Lung (tissue), 12 donors: ENCODE data around the gene GPS1. TPM values are rescaled to one million over a fixed set of nuclear protein-coding genes. Genes with fewer than 3 reads are reported as not detected.

Experiments
- ATAC-seq: fragments of 200-7000 bp; cut with Tn5 transposase; one replicate; pipeline ENCODE4 v1.9.1; 2020; ENCODE audit warnings: moderate number of reproducible peaks; ENCODE audit not compliant: insufficient read depth, low FRiP score
- DNase-seq, 3 donors: peaks; one replicate each; pipeline ENCODE4 v3.0.0-alpha.2; 2013 to 2017
- H3K27ac ChIP-seq, 2 donors: one replicate each; pipeline ENCODE4 v1.5.1; 2013; ENCODE audit warnings: mild to moderate bottlenecking in 2 of 2, moderate library complexity in 2 of 2, control low read depth in 1 of 2, inconsistent platforms in 1 of 2, low read depth in 1 of 2, low read length in 1 of 2
- H3K27me3 ChIP-seq, 3 donors: one replicate each; pipeline ENCODE4 v1.5.1; 2013; ENCODE audit warnings: low read length in 2 of 3; ENCODE audit not compliant: control insufficient read depth in 3 of 3, insufficient read depth in 3 of 3
- H3K36me3 ChIP-seq, 4 donors: one replicate each; pipeline ENCODE4 v1.5.1; 2013; ENCODE audit warnings: low read length in 4 of 4, mild to moderate bottlenecking in 1 of 4, moderate library complexity in 1 of 4; ENCODE audit not compliant: control insufficient read depth in 4 of 4, insufficient read depth in 4 of 4
- H3K4me1 ChIP-seq, 5 donors: one replicate each; pipeline ENCODE4 v1.5.1; 2013; ENCODE audit warnings: low read length in 5 of 5, mild to moderate bottlenecking in 2 of 5, moderate library complexity in 1 of 5; ENCODE audit not compliant: control insufficient read depth in 5 of 5, insufficient read depth in 5 of 5
- H3K4me3 ChIP-seq: one replicate; pipeline ENCODE4 v1.5.1; 2013; ENCODE audit warnings: mild to moderate bottlenecking, control low read depth, moderate library complexity
- H3K9ac ChIP-seq, 2 donors: one replicate each; pipeline ENCODE4 v1.5.1; 2013; ENCODE audit warnings: low read length in 2 of 2, control low read depth in 1 of 2; ENCODE audit not compliant: insufficient read depth in 1 of 2
- H3K9me3 ChIP-seq, 4 donors: one replicate each; pipeline ENCODE4 v1.5.1; 2013; ENCODE audit warnings: low read length in 3 of 4, mild to moderate bottlenecking in 1 of 4, moderate library complexity in 1 of 4; ENCODE audit not compliant: control insufficient read depth in 4 of 4, insufficient read depth in 3 of 4
- WGBS, 2 donors: extraction: QIAGEN DNeasy Blood & Tissue Kit; methylation state at CpG; one replicate each; pipeline ENCODE4 v1.1.7; 2013; 5-methylcytosine and 5-hydroxymethylcytosine counted together
- polyA plus RNA-seq, 2 donors: library from polyadenylated mRNA; stranded (reverse); fragments of 200-250 nt; gene quantifications; one replicate each; pipeline ENCODE4 v1.2.1, GENCODE V29; 2013
- total RNA-seq, 2 donors: library from RNA; depleted of rRNA in 1 of 2; stranded (reverse); fragments of >200 nt in 1 of 2; gene quantifications; one replicate each; pipeline ENCODE4 v1.2.1, GENCODE V29; 2014 to 2021
- TF ChIP-seq, protein P1 (sequence below): IDR thresholded peaks from 2 replicates; pipeline ENCODE4 v1.5.1; 2012; ENCODE audit warnings: mild to moderate bottlenecking; ENCODE audit errors: control extremely low read depth, extremely low read depth
- donor health status: control.
- donor health status: control.
- donor health status: Bipolar disorder and iron deficiency.
- donor health status: healthy.
- donor health status: DM: yes; HTN: yes; CAD: no.

GPS1 gene
- total and polyA plus RNA-seq, 4 donors = 71.0 to 102 (median 89.4) TPM

DNA sequence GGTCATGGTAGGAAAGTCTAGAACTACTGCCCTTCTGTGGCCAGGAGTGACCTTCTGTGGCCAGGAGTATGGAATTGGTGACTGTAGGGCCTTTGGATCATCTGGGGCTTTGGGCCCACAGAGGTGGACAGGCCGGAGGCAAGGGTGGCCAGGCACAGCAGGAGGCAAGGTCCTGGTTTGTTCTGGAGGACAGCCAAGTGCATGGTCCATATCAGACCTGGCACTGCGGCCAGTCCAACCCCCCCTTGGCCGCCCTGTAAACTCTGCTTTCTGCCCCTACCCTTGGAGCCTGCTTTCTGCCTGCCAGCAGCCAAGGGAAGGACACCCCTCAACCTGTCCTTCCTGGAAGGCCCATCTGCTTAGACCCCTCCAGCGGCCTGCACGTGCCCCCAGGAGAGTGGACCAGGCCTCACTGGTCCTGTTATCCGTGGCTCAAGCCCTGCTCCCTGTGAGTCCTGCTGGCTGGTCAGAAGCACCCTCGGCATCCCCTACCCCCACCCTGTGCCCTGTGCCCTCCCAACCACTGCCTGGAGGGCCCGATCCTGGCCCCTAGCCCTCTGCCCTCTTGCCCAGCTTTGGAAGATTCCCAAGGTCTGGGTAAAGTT, 11.9 kb upstream of the GPS1 start:
- TF ChIP-seq, protein P1, sequence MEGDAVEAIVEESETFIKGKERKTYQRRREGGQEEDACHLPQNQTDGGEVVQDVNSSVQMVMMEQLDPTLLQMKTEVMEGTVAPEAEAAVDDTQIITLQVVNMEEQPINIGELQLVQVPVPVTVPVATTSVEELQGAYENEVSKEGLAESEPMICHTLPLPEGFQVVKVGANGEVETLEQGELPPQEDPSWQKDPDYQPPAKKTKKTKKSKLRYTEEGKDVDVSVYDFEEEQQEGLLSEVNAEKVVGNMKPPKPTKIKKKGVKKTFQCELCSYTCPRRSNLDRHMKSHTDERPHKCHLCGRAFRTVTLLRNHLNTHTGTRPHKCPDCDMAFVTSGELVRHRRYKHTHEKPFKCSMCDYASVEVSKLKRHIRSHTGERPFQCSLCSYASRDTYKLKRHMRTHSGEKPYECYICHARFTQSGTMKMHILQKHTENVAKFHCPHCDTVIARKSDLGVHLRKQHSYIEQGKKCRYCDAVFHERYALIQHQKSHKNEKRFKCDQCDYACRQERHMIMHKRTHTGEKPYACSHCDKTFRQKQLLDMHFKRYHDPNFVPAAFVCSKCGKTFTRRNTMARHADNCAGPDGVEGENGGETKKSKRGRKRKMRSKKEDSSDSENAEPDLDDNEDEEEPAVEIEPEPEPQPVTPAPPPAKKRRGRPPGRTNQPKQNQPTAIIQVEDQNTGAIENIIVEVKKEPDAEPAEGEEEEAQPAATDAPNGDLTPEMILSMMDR = no peak
- Histone ChIP-seq H3K27ac (no peak overlapping the region), H3K27me3 (no peaks in the 10 kb centered on the region), H3K36me3 (peaks cover 0 to 3% (median 0%) of the 10 kb centered on the region in 4 donors), H3K9me3 (no peaks in the 10 kb centered on the region), H3K9ac (no peak overlapping the region), H3K4me1 (peaks cover 0 to 13% (median 9%) of the 10 kb centered on the region in 5 donors), H3K4me3 (no peak overlapping the region)
- 96 to 98% methylated on average over 8 of the region's 8 CpGs for WGBS, 2 donors
- DNase-seq (no peak), ATAC-seq (no peak)

- DNase-seq (no peak), ATAC-seq (no peak)
- TF ChIP-seq, protein P1 = no peak
- Histone ChIP-seq H3K27ac (no peak overlapping the region), H3K27me3 (no peaks in the 10 kb centered on the region), H3K4me1 (peaks cover 0 to 12% (median 5%) of the 10 kb centered on the region in 5 donors), H3K4me3 (no peak overlapping the region), H3K9me3 (no peaks in the 10 kb centered on the region), H3K9ac (no peak overlapping the region), H3K36me3 (no peaks in the 10 kb centered on the region)
- WGBS, 2 donors = 80 to 85% methylated on average over 17 of the region's 17 CpGs
These were observed 10.4 kb upstream of the GPS1 start for GRCh38 chr17:82041144-82041814.

DNA sequence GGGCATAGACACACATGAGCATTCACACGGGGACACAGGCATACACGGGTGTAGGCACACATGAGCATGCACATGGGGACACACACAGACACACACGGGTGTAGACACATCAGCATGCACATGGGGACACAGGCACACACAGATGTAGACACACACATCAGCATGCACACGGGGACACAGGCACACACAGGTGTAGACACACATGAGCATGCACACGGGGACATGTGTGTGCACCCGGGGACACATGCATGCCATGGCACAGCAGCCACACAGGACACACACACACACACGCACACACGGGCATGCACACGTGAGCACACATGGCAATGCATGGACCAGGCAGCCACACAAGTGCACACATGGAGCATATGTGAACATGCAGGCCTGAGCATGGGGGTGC, 9.0 kb upstream of the GPS1 start:
- H3K27me3 ChIP-seq = no peaks in the 10 kb centered on the region
- TF ChIP-seq, protein P1 = no peak
- H3K27ac ChIP-seq = no peak overlapping the region
- H3K4me1 ChIP-seq = peaks cover 0 to 4% (median 0%) of the 10 kb centered on the region in 5 donors
- whole genome bisulfite sequencing, 2 donors = 88 to 94% methylated on average over 9 of the region's 9 CpGs
- DNase-seq = no peak
- H3K4me3 ChIP-seq = no peak overlapping the region
- H3K36me3 ChIP-seq = peaks cover 0 to 9% (median 2%) of the 10 kb centered on the region in 4 donors
- H3K9me3 ChIP-seq = no peaks in the 10 kb centered on the region
- ATAC-seq = no peak
- H3K9ac ChIP-seq = no peak overlapping the region
